ENCODE measurements around the gene NPY1R.

DNA sequence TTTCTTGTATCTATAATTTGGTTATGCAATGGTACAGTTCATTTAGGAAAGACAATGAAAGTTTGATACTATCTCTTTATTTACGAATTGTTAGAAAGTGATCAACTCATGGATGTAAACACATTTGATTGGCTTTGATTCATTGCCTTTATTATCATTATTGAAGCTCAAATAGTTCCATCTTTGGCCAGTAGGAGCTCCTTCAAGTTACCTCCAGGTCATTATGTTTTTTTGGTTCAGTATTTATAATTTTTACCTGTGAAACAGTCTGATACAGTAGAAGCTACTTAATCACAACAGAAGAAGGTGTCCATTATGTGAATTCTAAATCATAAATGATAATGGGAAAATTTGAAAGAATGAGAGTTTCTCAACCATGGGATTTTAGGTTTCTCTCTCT lies 23.7 kb upstream of the NPY1R start:
- TF ChIP-seq, protein P1, sequence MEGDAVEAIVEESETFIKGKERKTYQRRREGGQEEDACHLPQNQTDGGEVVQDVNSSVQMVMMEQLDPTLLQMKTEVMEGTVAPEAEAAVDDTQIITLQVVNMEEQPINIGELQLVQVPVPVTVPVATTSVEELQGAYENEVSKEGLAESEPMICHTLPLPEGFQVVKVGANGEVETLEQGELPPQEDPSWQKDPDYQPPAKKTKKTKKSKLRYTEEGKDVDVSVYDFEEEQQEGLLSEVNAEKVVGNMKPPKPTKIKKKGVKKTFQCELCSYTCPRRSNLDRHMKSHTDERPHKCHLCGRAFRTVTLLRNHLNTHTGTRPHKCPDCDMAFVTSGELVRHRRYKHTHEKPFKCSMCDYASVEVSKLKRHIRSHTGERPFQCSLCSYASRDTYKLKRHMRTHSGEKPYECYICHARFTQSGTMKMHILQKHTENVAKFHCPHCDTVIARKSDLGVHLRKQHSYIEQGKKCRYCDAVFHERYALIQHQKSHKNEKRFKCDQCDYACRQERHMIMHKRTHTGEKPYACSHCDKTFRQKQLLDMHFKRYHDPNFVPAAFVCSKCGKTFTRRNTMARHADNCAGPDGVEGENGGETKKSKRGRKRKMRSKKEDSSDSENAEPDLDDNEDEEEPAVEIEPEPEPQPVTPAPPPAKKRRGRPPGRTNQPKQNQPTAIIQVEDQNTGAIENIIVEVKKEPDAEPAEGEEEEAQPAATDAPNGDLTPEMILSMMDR (IDR thresholded peaks at IDR 0.05; ENCODE audit: poor library complexity) = no peak
- TF ChIP-seq EZH2 (IDR thresholded peaks at IDR 0.05; ENCODE audit: borderline replicate concordance) (no peak), EZH2phosphoT487 (IDR thresholded peaks at IDR 0.05; ENCODE audit: low read depth, severe bottlenecking, unreplicated experiment) (no peak)
